Hepatocyte (in vitro differentiated cells): ENCODE results near the gene CRACDL. TPM values are rescaled to one million over a fixed set of nuclear protein-coding genes. Genes with fewer than 3 reads are reported as not detected.

Source experiments
- DNase-seq: peaks from one replicate; pipeline ENCODE4 v3.0.0-alpha.2; 2016; ENCODE audit warnings: low spot score
- H2AFZ ChIP-seq: fragments of 200-600 bp; sonication (generic); 2 replicates; pipeline ENCODE4 v1.6.0; 2016; ENCODE audit warnings: antibody characterized with exemption, mild to moderate bottlenecking
- H3K27ac ChIP-seq: fragments of 200-600 bp; sonication (generic); 2 replicates; pipeline ENCODE4 v1.5.1; 2016; ENCODE audit warnings: mild to moderate bottlenecking
- H3K27me3 ChIP-seq: fragments of 200-600 bp; sonication (generic); 2 replicates; pipeline ENCODE4 v1.6.1; 2016
- H3K36me3 ChIP-seq: fragments of 200-600 bp; sonication (generic); replicated peaks from 2 replicates; pipeline ENCODE4 v1.5.1; 2016; ENCODE audit warnings: low read depth; ENCODE audit not compliant: insufficient read depth
- H3K4me1 ChIP-seq: fragments of 200-600 bp; sonication (generic); 2 replicates; pipeline ENCODE4 v1.5.1; 2016; ENCODE audit warnings: mild to moderate bottlenecking, moderate library complexity; ENCODE audit not compliant: insufficient read depth
- H3K4me2 ChIP-seq: fragments of 200-600 bp; sonication (generic); 2 replicates; pipeline ENCODE4 v1.6.0; 2016
- H3K4me3 ChIP-seq: fragments of 200-600 bp; sonication (generic); 2 replicates; pipeline ENCODE4 v1.5.1; 2016; ENCODE audit warnings: mild to moderate bottlenecking
- H3K79me2 ChIP-seq: fragments of 200-600 bp; sonication (generic); 2 replicates; pipeline ENCODE4 v1.6.0; 2017; ENCODE audit warnings: mild to moderate bottlenecking
- H3K9me2 ChIP-seq: fragments of 200-600 bp; sonication (generic); replicated peaks from 2 replicates; pipeline ENCODE4 v1.6.0; 2017; ENCODE audit warnings: mild to moderate bottlenecking; ENCODE audit not compliant: insufficient read depth
- H3K9me3 ChIP-seq: fragments of 200-600 bp; sonication (generic); 2 replicates; pipeline ENCODE4 v1.5.1; 2016; ENCODE audit warnings: low read depth, mild to moderate bottlenecking
- H4K20me1 ChIP-seq: fragments of 200-600 bp; sonication (generic); 2 replicates; pipeline ENCODE4 v1.6.0; 2016; ENCODE audit warnings: mild to moderate bottlenecking; ENCODE audit not compliant: insufficient read depth, poor library complexity, severe bottlenecking
- EZH2 ChIP-seq: fragments of 200-600 bp; sonication (generic); IDR thresholded peaks from 2 replicates; pipeline ENCODE4 v1.6.1; 2016; ENCODE audit warnings: antibody characterized with exemption, mild to moderate bottlenecking, borderline replicate concordance
- EZH2phosphoT487 ChIP-seq: fragments of 200-600 bp; sonication (generic); IDR thresholded peaks from one replicate; pipeline ENCODE4 v1.6.1; 2018; ENCODE audit warnings: antibody characterized with exemption, mild to moderate bottlenecking, low read depth, moderate library complexity; ENCODE audit not compliant: unreplicated experiment, severe bottlenecking
- WGBS: methylation state at CpG from one replicate; pipeline ENCODE4 v1.1.6; 2016; ENCODE audit warnings: low lambda C conversion rate; ENCODE audit errors: missing lambda C conversion rate; 5-methylcytosine and 5-hydroxymethylcytosine counted together
- polyA plus RNA-seq: library from polyadenylated mRNA; unstranded; fragments of >200 nt; fragmentation: Nextera tagmentation; extraction: Ambion mirVana; gene quantifications from 2 replicates; pipeline ENCODE4 v1.2.1, GENCODE V29; 2016
- total RNA-seq: library from RNA; depleted of rRNA; stranded (reverse); fragments of >200 nt; gene quantifications from 2 replicates; pipeline ENCODE4 v1.2.3, GENCODE V29; 2014
- TF ChIP-seq, protein P1 (sequence below): fragments of 200-600 bp; sonication (generic); IDR thresholded peaks from 2 replicates; pipeline ENCODE4 v1.5.1; 2016; ENCODE audit warnings: antibody characterized with exemption, mild to moderate bottlenecking; ENCODE audit not compliant: poor library complexity

CRACDL gene
- total and polyA plus RNA-seq, 2 experiments from 2014 or later: 0.47 to 1.4 TPM

DNA sequence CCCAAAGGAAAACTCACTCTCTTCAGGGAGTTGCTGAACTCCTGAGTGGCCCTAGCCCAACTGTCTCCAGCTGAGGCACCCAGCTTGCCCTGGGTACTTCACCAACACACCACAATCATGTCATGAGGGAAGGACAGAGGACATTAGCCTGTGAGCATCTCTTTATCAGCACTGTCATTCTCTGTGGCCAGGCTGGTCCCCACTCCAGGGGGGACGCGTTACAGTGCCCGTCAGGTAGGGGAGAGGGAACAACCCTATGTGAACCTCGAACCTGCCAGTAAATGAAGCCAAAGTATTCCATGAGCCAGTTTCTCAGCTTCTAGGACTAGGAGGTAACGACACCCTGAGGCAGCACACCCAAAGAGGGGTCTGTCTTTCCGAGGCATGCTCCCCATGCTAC, 110.2 kb downstream of the CRACDL start:
- H3K9me2 ChIP-seq: no peaks in the 10 kb centered on the region
- H3K27me3 ChIP-seq: peaks cover 6% of the 10 kb centered on the region
- WGBS: 88% methylated on average over 6 of the region's 6 CpGs
- no peak for DNase-seq
- no peak overlapping the region for H2AFZ ChIP-seq
- H3K36me3 ChIP-seq: no peaks in the 10 kb centered on the region
- TF ChIP-seq, protein P1, sequence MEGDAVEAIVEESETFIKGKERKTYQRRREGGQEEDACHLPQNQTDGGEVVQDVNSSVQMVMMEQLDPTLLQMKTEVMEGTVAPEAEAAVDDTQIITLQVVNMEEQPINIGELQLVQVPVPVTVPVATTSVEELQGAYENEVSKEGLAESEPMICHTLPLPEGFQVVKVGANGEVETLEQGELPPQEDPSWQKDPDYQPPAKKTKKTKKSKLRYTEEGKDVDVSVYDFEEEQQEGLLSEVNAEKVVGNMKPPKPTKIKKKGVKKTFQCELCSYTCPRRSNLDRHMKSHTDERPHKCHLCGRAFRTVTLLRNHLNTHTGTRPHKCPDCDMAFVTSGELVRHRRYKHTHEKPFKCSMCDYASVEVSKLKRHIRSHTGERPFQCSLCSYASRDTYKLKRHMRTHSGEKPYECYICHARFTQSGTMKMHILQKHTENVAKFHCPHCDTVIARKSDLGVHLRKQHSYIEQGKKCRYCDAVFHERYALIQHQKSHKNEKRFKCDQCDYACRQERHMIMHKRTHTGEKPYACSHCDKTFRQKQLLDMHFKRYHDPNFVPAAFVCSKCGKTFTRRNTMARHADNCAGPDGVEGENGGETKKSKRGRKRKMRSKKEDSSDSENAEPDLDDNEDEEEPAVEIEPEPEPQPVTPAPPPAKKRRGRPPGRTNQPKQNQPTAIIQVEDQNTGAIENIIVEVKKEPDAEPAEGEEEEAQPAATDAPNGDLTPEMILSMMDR: no peak
- no peak for TF ChIP-seq EZH2
- TF ChIP-seq EZH2phosphoT487: no peak
- H3K4me3 ChIP-seq: no peak overlapping the region
- no peaks in the 10 kb centered on the region for H3K79me2 ChIP-seq
- H3K4me2 ChIP-seq: no peak overlapping the region
- H3K9me3 ChIP-seq: no peaks in the 10 kb centered on the region
- H4K20me1 ChIP-seq: no peaks in the 10 kb centered on the region
- no peak overlapping the region for H3K27ac ChIP-seq
- H3K4me1 ChIP-seq: no peaks in the 10 kb centered on the region

DNA sequence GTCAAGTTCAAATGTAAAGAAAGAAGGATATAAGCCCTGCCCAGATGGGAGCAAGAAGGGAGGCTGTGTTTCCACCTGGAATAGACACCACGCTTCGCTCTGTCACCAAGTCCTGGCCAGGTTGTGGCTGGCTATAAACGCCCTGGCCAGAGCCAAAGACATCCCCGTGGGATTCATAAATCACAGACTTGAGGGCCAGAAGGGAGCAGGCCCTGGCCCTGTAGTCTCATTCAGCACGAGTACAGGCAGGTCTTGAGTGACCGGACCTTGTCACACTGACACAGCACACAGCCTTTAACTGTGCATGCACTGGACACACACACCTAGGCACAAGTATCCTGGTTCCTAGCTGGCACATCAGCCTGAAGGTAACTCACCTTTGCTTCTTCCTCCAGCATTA, 110.6 kb downstream of the CRACDL start:
- Histone ChIP-seq H3K27me3 (peaks cover 6% of the 10 kb centered on the region), H3K79me2 (no peaks in the 10 kb centered on the region), H3K9me3 (no peaks in the 10 kb centered on the region), H2AFZ (no peak overlapping the region), H3K4me2 (no peak overlapping the region), H3K4me3 (no peak overlapping the region), H3K9me2 (no peaks in the 10 kb centered on the region), H3K36me3 (no peaks in the 10 kb centered on the region), H3K4me1 (no peaks in the 10 kb centered on the region), H4K20me1 (no peaks in the 10 kb centered on the region), H3K27ac (no peak overlapping the region)
- no peak for DNase-seq
- TF ChIP-seq EZH2: no peak
- no peak for TF ChIP-seq EZH2phosphoT487
- TF ChIP-seq, protein P1: no peak
- WGBS: 87% methylated on average over 6 of the region's 6 CpGs

DNA sequence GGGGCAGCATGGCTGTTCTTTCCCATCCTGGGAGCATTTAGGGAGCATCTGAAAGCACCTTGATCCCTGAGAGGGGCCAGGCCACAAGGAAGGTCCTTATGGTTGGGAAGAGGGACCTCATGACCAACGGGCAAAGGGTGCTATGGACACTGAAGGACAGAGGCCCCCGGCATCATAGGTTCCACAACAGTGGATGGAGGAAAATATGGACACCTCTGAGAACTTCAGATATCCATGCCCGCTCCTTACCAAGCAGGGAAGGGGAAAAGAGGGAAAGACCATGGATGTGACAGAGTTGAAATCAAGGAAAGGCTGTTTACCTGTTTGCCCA, 111.0 kb downstream of the CRACDL start:
- Histone ChIP-seq H3K79me2 (no peaks in the 10 kb centered on the region), H3K36me3 (no peaks in the 10 kb centered on the region), H3K4me2 (no peak overlapping the region), H3K9me2 (no peaks in the 10 kb centered on the region), H3K27ac (no peak overlapping the region), H3K4me1 (no peaks in the 10 kb centered on the region), H3K9me3 (no peaks in the 10 kb centered on the region), H3K27me3 (peaks cover 6% of the 10 kb centered on the region), H3K4me3 (no peak overlapping the region), H4K20me1 (no peaks in the 10 kb centered on the region), H2AFZ (no peak overlapping the region)
- no peak for DNase-seq
- 94% methylated on average over 3 of the region's 3 CpGs for WGBS
- TF ChIP-seq EZH2phosphoT487 (no peak), EZH2 (no peak)
- TF ChIP-seq, protein P1: no peak
